Neural progenitor cell (in vitro differentiated cells): ENCODE data around the gene MARS1.

ENCODE experiments used
- CTCF ChIP-seq: fragments of 200-600 bp; sonication (generic); IDR thresholded peaks from 2 replicates; pipeline ENCODE4 v1.5.1; 2017; ENCODE audit warnings: antibody characterized with exemption, mild to moderate bottlenecking
- EZH2 ChIP-seq: fragments of 200-600 bp; sonication (generic); IDR thresholded peaks from 2 replicates; pipeline ENCODE4 v1.6.1; 2017; ENCODE audit warnings: antibody characterized with exemption, mild to moderate bottlenecking, moderate library complexity
- EZH2phosphoT487 ChIP-seq: fragments of 200-600 bp; sonication (generic); IDR thresholded peaks from 2 replicates; pipeline ENCODE4 v1.6.1; 2017; ENCODE audit warnings: antibody characterized with exemption

DNA sequence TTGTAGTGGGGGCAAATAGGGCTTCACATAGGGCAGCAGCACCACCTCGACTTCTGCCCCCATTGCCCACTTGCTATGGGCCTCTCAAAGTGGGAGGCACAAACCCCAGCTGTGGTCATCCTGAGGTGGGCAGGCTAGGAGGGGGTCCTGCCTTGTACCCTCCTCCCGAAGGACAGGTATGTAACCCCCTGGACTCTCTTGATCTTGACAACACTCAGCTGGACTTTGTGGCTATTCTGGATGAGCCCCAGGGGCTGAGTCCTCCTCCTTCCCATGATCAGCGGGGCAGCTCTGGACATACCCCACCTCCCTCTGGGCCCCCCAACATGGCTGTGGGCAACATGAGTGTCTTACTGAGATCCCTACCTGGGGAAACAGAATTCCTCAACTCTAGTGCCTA is 16.2 kb upstream of the MARS1 start:
- TF ChIP-seq CTCF (no peak), EZH2phosphoT487 (no peak), EZH2 (no peak)
